Endothelial cell (in vitro differentiated cells): ENCODE measurements around the gene UVRAG. TPM values are rescaled to one million over a fixed set of nuclear protein-coding genes. Genes with fewer than 3 reads are reported as not detected.

ENCODE experiments used
- DNase-seq: peaks from one replicate; pipeline ENCODE4 v3.0.0; 2021; ENCODE audit warnings: low spot score
- H3K27ac Mint-ChIP-seq: one replicate; pipeline ENCODE4 v1.8.0; 2021; ENCODE audit warnings: mixed read lengths, inconsistent platforms; ENCODE audit not compliant: unreplicated experiment
- H3K27me3 Mint-ChIP-seq: one replicate; pipeline ENCODE4 v1.8.0; 2021; ENCODE audit warnings: mild to moderate bottlenecking, moderate library complexity, mixed read lengths, inconsistent platforms; ENCODE audit not compliant: unreplicated experiment
- H3K36me3 Mint-ChIP-seq: one replicate; pipeline ENCODE4 v1.8.0; 2021; ENCODE audit warnings: mild to moderate bottlenecking, low read depth, mixed read lengths, inconsistent platforms; ENCODE audit not compliant: unreplicated experiment
- H3K4me1 Mint-ChIP-seq: one replicate; pipeline ENCODE4 v1.8.0; 2021; ENCODE audit warnings: mild to moderate bottlenecking, mixed read lengths, inconsistent platforms; ENCODE audit not compliant: unreplicated experiment
- H3K4me3 Mint-ChIP-seq: one replicate; pipeline ENCODE4 v1.8.0; 2021; ENCODE audit warnings: mild to moderate bottlenecking, mixed read lengths, inconsistent platforms; ENCODE audit not compliant: unreplicated experiment
- H3K9me3 Mint-ChIP-seq: one replicate; pipeline ENCODE4 v1.8.0; 2021; ENCODE audit warnings: mixed read lengths, inconsistent platforms; ENCODE audit not compliant: unreplicated experiment
- CTCF ChIP-seq: fragments of 200-600 bp; sonication (generic); IDR thresholded peaks from one replicate; pipeline ENCODE4 v1.5.0; 2021; ENCODE audit warnings: antibody characterized with exemption; ENCODE audit not compliant: unreplicated experiment
- total RNA-seq: library from RNA; stranded (reverse); fragmentation: NEBNext Ultra II Directional; extraction: Animal tissue kit (Norgen Biotek cat#: 25700); gene quantifications from one replicate; pipeline ENCODE4 v1.2.1, GENCODE V29; 2021; ENCODE audit not compliant: unreplicated experiment

The UVRAG gene
- total RNA-seq, 1 donor from 2014 or later, result 25.0 TPM

- H3K27ac Mint-ChIP-seq, result no peak overlapping the region
- peaks cover 5% of the 10 kb centered on the region for H3K36me3 Mint-ChIP-seq
- no peak for DNase-seq
- no peaks in the 10 kb centered on the region for H3K9me3 Mint-ChIP-seq
- H3K27me3 Mint-ChIP-seq, result peaks cover 2% of the 10 kb centered on the region
- H3K4me3 Mint-ChIP-seq, result no peak overlapping the region
- no peak for TF ChIP-seq CTCF
- no peaks in the 10 kb centered on the region for H3K4me1 Mint-ChIP-seq
Observed at GRCh38 chr11:75996523-75997442, 181.8 kb downstream of the UVRAG start.

- Mint-ChIP-seq H3K4me3 (no peak overlapping the region), H3K36me3 (peaks cover 15% of the 10 kb centered on the region), H3K4me1 (no peaks in the 10 kb centered on the region), H3K9me3 (no peaks in the 10 kb centered on the region), H3K27me3 (no peaks in the 10 kb centered on the region), H3K27ac (no peak overlapping the region)
- no peak for TF ChIP-seq CTCF
- DNase-seq, result no peak
Observed at GRCh38 chr11:76004400-76004799, 189.4 kb downstream of the UVRAG start.

- Mint-ChIP-seq H3K27me3 (no peaks in the 10 kb centered on the region), H3K36me3 (peaks cover 15% of the 10 kb centered on the region), H3K4me3 (no peak overlapping the region), H3K27ac (no peak overlapping the region), H3K9me3 (no peaks in the 10 kb centered on the region), H3K4me1 (peaks cover 5% of the 10 kb centered on the region)
- no peak for DNase-seq
- TF ChIP-seq CTCF, result no peak
Observed at GRCh38 chr11:76005756-76006155, 190.7 kb downstream of the UVRAG start.

GRCh38 chr11:76007166-76007565 lies 192.2 kb downstream of the UVRAG start:
- Mint-ChIP-seq H3K27ac (no peak overlapping the region), H3K4me3 (no peak overlapping the region), H3K36me3 (peaks cover 9% of the 10 kb centered on the region), H3K27me3 (no peaks in the 10 kb centered on the region), H3K4me1 (peaks cover 7% of the 10 kb centered on the region), H3K9me3 (no peaks in the 10 kb centered on the region)
- DNase-seq, result no peak
- TF ChIP-seq CTCF, result no peak

DNA sequence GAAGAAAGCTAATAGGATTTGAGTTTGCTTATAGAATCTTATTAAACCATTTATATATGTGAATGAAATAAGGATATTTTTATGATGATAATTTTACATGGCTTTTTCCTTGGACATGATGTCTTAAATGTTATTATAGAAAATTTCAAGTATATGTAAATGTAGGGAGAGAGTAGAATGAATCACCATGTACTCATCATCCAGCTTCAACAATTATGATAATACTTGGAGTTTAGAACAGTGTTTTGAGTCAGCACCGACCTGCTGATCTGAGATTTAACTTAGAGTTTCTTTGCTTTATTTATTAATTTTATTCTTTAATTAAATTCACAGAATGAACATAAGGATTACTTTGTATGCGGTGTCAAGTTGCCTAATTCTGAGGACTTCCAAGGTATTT lies 193.5 kb downstream of the UVRAG start:
- H3K9me3 Mint-ChIP-seq, result no peaks in the 10 kb centered on the region
- no peak overlapping the region for H3K27ac Mint-ChIP-seq
- peaks cover 5% of the 10 kb centered on the region for H3K36me3 Mint-ChIP-seq
- peaks cover 7% of the 10 kb centered on the region for H3K4me1 Mint-ChIP-seq
- H3K27me3 Mint-ChIP-seq, result no peaks in the 10 kb centered on the region
- H3K4me3 Mint-ChIP-seq, result no peak overlapping the region
- no peak for DNase-seq
- no peak for TF ChIP-seq CTCF
